Rectal smooth muscle tissue (tissue), 1 donor: ENCODE data around the gene PNMA6F.
"Not testable (repeated sequence)": the region's sequence is repeated elsewhere in the genome, so short reads cannot be mapped to it uniquely, and the experiment has no call there.

ENCODE experiments used
- H3K27ac ChIP-seq: one replicate; pipeline ENCODE4 v1.7.0; 2013; ENCODE audit warnings: low read depth, low read length, inconsistent platforms
- H3K27me3 ChIP-seq: one replicate; pipeline ENCODE4 v1.7.0; 2013; ENCODE audit warnings: low read length; ENCODE audit not compliant: control insufficient read depth, insufficient read depth
- H3K36me3 ChIP-seq: one replicate; pipeline ENCODE4 v1.7.0; 2013; ENCODE audit warnings: low read length; ENCODE audit not compliant: control insufficient read depth, insufficient read depth
- H3K4me1 ChIP-seq: one replicate; pipeline ENCODE4 v1.7.0; 2013; ENCODE audit warnings: low read length; ENCODE audit not compliant: control insufficient read depth, insufficient read depth
- H3K4me3 ChIP-seq: one replicate; pipeline ENCODE4 v1.7.0; 2013; ENCODE audit warnings: low read length
- H3K9ac ChIP-seq: one replicate; pipeline ENCODE4 v1.7.0; 2013; ENCODE audit warnings: low read length

The PNMA6F gene

DNA sequence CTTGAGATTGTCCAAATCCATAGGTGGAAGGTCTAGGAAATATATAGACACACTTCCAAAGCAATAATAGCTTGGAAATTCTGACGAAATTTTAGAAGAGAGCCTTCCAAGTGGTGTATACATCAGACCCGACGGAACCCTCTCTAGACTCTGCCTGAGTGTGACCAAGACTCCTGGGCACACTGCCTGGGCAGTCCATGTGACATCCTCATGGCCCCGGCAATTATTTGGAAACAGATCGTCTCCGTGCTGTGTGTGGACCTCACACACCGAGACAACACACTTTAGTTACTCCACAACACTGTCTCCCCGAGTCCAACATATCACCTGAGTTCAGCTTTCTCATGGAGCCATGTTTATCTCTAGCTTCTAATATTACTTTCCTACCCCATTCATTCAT, 42.3 kb downstream of the PNMA6F start:
- not testable (repeated sequence) for H3K27ac ChIP-seq, H3K4me3 ChIP-seq, H3K9ac ChIP-seq, H3K36me3 ChIP-seq, H3K4me1 ChIP-seq, H3K27me3 ChIP-seq

DNA sequence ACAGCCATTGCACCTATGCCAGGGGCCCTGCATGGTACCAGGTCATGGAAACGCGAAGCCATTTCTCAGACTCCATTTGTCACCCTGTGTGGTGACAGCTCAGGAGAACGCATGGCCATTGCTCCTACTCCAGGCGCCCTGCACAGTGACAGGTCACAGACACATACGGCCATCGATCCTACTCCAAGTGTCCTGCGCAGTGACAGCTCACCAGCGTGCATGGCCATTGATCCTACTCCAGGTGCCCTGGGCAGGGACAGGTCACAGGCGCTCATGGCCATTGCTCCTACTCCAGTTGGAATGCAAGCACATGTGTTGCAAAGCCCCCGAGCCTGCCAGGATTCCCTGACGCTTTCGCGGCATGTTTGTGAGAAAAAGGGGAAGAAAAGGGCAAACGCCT, 45.5 kb downstream of the PNMA6F start:
- H3K27ac ChIP-seq, H3K36me3 ChIP-seq, H3K4me3 ChIP-seq, H3K4me1 ChIP-seq, H3K27me3 ChIP-seq, H3K9ac ChIP-seq: not testable (repeated sequence)

DNA sequence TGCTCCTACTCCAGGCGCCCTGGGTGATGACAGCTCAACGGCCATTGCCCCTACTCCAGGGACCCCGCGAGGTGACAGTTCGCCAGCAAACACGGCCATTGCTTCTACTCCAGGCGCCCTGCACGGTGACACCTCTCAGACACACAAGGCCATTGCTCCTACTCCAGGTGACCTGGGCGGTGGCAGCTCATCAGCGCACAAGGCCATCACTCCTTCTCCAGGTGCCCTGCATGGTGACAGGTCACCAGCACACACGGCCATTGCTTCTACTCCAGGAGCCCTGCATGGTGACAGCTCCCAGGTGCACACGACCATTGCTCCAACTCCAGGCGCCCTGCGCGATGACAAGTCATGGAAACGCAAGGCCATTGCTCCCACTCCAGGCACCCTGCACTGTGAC, 46.1 kb downstream of the PNMA6F start:
- H3K4me1 ChIP-seq, H3K27me3 ChIP-seq, H3K9ac ChIP-seq, H3K27ac ChIP-seq, H3K36me3 ChIP-seq, H3K4me3 ChIP-seq: not testable (repeated sequence)

DNA sequence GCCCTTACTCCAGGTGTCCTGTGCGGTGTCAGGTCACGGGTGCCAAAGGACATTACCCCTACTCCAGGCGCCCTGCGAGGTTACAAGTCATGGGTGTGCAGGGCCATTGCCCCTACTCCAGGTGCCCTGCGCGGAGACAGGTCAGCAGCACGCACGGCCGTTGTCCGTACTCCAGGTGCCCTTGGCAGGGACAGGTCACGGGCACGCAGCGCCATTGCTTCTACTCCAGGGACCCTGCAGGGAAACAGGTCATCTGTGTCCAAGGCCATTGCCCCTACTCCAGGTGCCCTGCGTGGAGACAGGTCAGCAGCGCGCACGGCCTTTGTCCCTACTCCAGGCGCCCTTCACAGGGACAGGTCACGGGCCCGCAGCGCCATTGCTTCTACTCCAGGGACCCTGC, 49.0 kb downstream of the PNMA6F start:
- not testable (repeated sequence) for H3K4me1 ChIP-seq

DNA sequence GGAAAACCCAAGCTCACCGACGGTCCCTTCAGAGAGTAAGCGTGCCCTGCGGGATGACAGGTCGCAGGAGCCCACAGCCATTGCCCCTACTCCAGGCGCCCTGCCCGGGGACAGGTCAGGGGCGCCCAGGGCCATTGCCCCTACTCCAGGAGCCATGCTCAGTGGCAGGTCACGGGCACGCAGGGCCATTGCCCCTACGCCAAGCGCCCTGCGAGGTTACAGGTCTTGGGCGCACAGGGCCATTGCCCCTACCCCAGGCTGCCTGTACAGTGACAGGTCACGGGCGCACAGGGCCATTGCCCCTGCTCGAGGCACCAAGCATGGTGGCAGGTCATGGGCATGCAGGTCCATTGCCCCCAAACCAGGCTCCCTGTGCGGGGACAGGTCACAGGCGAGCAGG, 49.5 kb downstream of the PNMA6F start:
- H3K4me1 ChIP-seq, H3K4me3 ChIP-seq, H3K27me3 ChIP-seq, H3K27ac ChIP-seq, H3K36me3 ChIP-seq, H3K9ac ChIP-seq: not testable (repeated sequence)

More for the DNA sequence above, 49.0 kb downstream of the PNMA6F start:
- not testable (repeated sequence) for H3K9ac ChIP-seq, H3K4me3 ChIP-seq, H3K36me3 ChIP-seq, H3K27ac ChIP-seq, H3K27me3 ChIP-seq
